T-helper 9 cell (primary cell): ENCODE measurements around the gene SYNM.
"Not testable (repeated sequence)": the region's sequence is repeated elsewhere in the genome, so short reads cannot be mapped to it uniquely, and the experiment has no call there.

ENCODE experiments used
- DNase-seq: peaks from one replicate; pipeline ENCODE4 v3.0.0-alpha.2; 2020
- total RNA-seq, 2 donors: gene quantifications; one replicate each; lab custom pipeline; 2026; lab: John Stamatoyannopoulos, UW

Gene SYNM, protein sequence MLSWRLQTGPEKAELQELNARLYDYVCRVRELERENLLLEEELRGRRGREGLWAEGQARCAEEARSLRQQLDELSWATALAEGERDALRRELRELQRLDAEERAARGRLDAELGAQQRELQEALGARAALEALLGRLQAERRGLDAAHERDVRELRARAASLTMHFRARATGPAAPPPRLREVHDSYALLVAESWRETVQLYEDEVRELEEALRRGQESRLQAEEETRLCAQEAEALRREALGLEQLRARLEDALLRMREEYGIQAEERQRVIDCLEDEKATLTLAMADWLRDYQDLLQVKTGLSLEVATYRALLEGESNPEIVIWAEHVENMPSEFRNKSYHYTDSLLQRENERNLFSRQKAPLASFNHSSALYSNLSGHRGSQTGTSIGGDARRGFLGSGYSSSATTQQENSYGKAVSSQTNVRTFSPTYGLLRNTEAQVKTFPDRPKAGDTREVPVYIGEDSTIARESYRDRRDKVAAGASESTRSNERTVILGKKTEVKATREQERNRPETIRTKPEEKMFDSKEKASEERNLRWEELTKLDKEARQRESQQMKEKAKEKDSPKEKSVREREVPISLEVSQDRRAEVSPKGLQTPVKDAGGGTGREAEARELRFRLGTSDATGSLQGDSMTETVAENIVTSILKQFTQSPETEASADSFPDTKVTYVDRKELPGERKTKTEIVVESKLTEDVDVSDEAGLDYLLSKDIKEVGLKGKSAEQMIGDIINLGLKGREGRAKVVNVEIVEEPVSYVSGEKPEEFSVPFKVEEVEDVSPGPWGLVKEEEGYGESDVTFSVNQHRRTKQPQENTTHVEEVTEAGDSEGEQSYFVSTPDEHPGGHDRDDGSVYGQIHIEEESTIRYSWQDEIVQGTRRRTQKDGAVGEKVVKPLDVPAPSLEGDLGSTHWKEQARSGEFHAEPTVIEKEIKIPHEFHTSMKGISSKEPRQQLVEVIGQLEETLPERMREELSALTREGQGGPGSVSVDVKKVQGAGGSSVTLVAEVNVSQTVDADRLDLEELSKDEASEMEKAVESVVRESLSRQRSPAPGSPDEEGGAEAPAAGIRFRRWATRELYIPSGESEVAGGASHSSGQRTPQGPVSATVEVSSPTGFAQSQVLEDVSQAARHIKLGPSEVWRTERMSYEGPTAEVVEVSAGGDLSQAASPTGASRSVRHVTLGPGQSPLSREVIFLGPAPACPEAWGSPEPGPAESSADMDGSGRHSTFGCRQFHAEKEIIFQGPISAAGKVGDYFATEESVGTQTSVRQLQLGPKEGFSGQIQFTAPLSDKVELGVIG (N-terminal part only)
- 28.8 to 32.3 reads per million in 2 donors for total RNA-seq

GRCh38 chr15:99104788-99105513, at the start of gene SYNM:
TSS of gene SYNM (plus strand) at chr15:99105080. CDS start at chr15:99105200, 120 bp downstream.
- DNase-seq = no peak

- no peak for DNase-seq
Observed at GRCh38 chr15:99055555-99056134, 49.2 kb upstream of the SYNM start.

- DNase-seq = no peak
Observed at GRCh38 chr15:99057020-99057419, 47.9 kb upstream of the SYNM start.

DNA sequence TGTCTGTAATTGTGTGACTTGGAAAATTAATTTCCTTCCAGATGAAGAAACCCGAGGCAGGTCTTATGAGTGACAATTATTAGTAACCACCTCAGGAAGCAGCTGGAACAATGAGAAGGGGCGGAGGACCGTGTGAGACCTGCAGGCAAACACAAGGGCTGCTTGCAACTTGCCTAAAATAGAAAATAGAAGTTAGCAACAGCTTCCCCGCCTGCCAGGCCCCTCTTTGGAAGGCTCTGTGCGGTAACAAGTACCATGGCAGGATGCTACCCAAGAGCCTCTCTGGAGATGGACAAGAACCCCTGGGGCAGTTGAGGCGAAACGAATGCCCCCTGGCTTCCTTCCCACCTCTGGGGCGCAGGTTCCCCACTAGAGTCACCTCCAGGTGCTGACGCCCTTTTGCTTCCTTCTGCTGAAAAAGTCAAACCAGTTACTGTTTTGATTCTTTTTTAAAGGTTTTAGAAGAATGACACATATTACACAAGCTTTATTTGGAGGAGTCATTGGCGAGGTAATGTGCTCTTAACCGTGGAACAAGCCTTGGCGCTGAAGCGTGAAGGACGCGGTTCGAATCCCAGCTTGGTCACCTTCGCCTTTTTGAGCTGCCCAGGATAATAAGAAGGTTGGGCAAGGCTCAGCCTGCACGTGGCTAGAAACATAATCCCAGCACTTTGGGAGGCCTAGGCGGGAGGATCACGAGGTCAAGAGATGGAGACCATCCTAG, 47.0 kb upstream of the SYNM start:
- no peak for DNase-seq

DNA sequence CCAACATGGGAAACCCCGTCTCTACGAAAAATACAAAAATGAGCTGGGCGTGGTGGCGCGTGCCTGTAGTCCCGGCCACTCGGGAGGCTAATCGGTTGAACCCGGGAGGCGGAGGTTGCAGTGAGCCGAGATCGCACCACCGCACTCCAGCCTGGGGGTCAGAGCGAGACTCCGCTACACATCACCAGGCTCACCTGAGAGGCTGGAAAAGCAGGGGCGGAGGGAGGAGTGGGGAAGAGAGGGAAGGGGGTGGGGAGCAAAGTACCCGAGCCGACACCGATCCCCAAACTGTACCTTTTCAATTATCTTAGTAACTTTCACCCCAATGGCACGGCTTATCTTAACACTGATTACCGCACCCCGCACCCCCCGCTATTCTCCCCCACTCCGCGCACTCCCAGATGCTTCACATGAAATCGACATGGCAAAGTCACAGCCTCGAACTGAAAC, 46.4 kb upstream of the SYNM start:
- no peak for DNase-seq

DNA sequence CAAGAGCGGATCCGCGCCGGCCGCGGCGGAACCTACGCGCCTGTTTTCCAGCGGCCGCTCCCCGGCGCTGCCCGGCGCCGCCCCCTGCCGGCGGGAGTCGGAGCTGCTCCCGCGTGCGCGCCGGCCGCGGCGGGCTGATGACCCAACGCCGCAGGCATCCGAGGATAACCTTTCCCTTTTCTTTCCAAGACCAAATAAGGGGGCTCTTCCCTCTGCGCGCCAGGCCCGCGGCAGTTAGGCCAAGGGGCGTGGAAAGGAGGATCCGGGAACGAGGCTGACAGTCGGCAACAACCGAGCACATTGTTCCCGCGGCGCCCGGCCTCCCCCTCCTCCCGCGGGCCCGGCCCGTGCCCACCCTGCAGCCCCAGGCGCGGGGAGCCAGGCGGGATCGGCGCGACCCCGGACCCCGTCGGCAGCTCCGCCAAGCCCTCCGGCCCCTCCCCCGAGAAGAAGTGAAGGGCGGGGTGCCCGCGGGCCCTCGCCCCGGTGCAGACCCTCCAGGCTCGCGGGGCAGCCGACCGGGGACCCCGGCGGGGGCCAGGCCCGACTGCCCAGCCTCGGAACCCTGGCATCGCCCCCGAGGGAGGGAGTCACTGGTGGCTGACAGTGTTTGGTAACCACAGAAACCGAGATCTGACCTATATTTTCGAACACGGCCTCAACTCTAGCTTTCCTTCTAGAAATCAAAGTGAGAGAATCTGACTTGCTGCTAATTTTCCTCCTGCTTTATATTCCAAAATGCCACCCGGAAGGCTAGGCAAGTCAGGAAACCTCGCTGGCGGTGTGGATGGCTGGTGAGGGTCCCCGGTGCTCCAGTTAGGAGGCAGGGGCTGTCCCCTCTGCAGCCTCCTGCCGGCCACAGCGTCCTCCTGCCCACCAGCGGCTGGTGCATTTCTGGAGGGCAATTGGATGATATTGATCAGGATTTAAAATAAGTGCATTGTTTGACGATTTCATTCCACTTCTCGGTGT, 45.6 kb upstream of the SYNM start:
- DNase-seq = peak; percentile 26

GRCh38 chr15:99060186-99060585, 44.7 kb upstream of the SYNM start:
- DNase-seq = not testable (repeated sequence)

GRCh38 chr15:99062226-99062625, 42.7 kb upstream of the SYNM start:
- no peak for DNase-seq

GRCh38 chr15:99068186-99068585, 36.7 kb upstream of the SYNM start:
- no peak for DNase-seq

DNA sequence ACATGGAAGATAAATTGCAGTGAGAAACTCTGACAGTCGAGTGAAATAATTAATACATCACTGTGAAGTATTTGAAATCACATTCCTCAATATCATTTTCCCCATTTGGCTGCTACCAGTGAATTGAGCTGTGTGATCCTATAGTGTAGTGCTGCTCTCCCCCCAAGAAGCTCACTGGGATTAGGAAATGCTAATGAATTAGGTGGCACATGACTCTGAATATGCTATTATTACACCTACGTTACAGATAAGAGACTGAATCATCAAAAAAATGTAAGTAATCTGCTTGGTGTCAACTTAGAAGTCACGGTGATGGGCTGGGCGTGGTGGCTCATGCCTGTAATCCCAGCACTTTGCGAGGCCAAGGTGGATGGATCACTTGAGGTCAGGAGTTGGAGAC, 34.7 kb upstream of the SYNM start:
- DNase-seq = no peak

GRCh38 chr15:99071091-99071680, 33.7 kb upstream of the SYNM start:
- DNase-seq = no peak

GRCh38 chr15:99073008-99073717, 31.7 kb upstream of the SYNM start:
- no peak for DNase-seq

DNA sequence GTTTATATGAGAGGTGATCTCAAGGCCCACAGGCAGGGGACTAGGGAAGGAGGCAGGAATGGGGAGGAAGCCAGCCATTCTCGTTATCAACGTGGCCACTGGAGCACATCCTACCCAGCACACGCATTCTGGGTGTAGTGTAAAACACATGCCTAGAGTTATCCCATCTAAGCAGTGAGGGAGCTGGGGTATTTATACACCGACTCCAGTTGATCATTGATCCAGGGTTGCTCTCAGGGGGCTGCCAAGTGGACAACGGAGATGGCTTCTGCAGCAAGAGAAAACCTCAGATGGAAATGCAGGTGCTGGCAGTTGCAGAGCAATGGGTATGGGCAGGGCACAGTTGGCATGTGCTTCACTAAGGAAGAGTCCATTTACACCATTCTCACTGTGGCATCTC, 30.4 kb upstream of the SYNM start:
- DNase-seq = no peak

DNA sequence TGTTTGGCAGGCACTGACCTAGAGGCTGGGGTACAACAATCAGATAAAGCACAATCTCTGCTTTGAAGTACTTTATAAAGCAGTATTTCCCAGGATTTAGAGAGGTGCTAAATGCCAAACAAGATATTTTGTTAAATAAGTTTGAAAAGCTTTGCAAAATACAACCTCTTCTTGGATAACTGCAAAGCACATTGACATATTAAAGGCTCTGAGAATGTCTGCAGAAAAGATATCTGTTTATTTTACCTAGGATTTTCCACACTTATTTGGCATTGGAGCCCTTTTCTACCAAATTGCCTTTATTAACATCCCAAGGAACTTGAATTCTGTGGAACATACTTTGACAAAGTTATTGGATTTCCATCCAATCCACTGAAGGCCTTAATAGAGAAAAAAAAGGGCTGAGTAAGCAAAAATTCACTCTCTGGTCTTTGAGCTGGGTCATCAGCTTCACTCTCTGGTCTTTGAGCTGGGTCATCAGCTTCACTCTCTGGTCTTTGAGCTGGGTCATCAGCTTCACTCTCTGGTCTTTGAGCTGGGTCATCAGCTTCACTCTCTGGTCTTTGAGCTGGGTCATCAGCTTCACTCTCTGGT, 29.7 kb upstream of the SYNM start:
- not testable (repeated sequence) for DNase-seq

DNA sequence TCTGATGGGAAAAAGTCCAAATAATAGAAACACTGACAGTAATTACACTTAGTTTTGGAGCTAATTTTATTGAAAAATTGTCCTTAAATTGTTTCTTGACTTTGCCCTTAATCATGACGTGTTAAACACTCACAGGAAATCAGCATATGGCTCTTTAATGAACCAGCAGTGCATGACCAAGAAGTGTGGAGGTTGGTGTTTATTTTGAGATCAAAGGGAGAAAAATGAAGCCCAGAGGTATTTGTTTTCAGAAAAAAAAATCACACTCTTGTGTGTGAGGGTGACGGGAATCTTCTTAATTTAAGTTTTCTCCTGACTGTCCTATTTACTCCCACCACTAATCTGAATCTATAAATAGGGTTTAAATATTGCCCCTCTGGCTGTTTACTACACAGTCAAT, 28.8 kb upstream of the SYNM start:
- no peak for DNase-seq

DNA sequence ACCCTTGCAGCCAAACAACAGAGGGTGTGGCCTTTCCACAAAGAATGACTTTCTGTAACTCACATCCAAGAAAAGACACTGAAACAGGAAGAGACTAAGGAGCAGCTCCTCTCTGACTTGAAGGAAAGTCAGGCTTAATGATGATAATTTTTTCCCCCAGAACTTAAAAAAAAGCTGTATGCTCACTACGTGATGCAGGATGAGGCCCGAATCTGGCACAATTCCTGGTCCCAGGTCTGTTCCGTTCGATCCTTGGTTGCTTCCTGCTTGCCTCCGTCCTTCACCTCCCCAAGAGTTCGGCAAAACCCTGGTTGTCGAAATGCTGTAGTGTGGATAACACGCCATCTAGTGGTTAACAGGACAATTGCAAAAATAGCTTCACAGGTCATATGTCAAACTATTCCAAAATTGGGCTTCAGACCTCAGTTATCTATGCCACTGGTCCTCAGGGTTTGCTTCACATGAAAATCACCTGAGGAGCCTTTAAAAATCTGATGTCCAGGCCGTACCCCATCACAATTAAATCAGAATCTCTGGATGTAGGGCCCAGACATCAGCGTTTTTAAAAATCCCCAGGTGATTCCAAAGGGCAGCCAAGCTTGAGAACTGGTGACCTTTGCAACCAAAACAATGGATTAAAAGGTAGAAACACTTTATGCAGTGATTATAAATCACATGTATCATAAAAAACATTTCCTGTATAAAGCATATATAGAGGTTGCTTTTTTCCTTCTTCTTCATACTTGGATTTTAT, 28.1 kb upstream of the SYNM start:
- DNase-seq = no peak

DNA sequence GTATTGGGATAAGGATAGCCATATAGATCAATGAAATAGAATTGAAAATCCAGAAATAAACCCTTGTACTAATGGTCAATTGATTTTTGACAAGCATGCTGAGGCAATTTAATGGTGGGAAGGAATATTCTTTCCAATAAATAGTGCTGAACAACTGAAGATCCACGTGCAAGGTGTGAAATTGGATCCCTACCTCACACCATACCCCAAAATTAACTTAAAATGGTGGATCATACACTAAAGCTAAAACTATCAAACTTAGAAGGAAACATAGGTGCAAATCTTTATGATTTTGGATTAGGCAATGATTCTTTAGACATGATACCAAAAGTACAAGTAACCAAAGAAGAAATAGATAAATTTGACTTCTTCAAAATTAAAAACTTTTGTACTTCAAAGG, 22.1 kb upstream of the SYNM start:
- DNase-seq = no peak
